ENCODE data around the gene WDFY1. TPM values are rescaled to one million over a fixed set of nuclear protein-coding genes. Genes with fewer than 3 reads are reported as not detected.

Gene WDFY1
- total RNA-seq, 1 donor from 2014 or later, result 77.0 TPM

- intact Hi-C loops (cut with micrococcal nuclease), result loop anchor here (1.0 to 2.0 kb wide), 5 partner anchors 12 to 640 kb away; partner anchors contain the start of genes CUL3 and MRPL44
- ATAC-seq (ENCODE audit: low read depth) (no peak), DNase-seq (no peak)
- Mint-ChIP-seq H3K27me3 (no peaks in the 10 kb centered on the region), H3K27ac (peak overlapping the region; percentile 88), H3K9me3 (no peaks in the 10 kb centered on the region), H3K4me3 (peak overlapping the region; percentile 95), H3K4me1 (peaks cover 62% of the 10 kb centered on the region), H3K36me3 (ENCODE audit: low read depth) (peaks cover 17% of the 10 kb centered on the region)
- TF ChIP-seq CTCF (IDR thresholded peaks at IDR 0.05), result no peak
- ChIA-PET CTCF (no interaction called here), POLR2A (interaction anchor here (0.5 to 3.1 kb wide), 8 partner anchors 9 to 109 kb away, joined by 3 to 27 read pairs (median 11); partner anchors contain the start of genes AP1S3 and MRPL44)
Observed at GRCh38 chr2:223945755-223946154, 620 bp upstream of the WDFY1 start.

GRCh38 chr2:223944166-223944702 lies 901 bp downstream of the WDFY1 start:
- Mint-ChIP-seq H3K36me3 (ENCODE audit: low read depth) (peaks cover 24% of the 10 kb centered on the region), H3K9me3 (peaks cover 5% of the 10 kb centered on the region), H3K4me1 (peaks cover 58% of the 10 kb centered on the region), H3K4me3 (peak overlapping the region; percentile 95), H3K27ac (peak overlapping the region; percentile 88), H3K27me3 (no peaks in the 10 kb centered on the region)
- peak; percentile 44 for DNase-seq
- intact Hi-C loops (cut with micrococcal nuclease), result loop anchor here (2.0 kb wide), 1 partner anchor 59 kb away; no protein-coding TSS in a partner anchor
- ChIA-PET CTCF (interaction anchor here (1.2 kb wide), 1 partner anchor 13 kb away, joined by 4 read pairs; the partner anchor contains the start of gene MRPL44), POLR2A (interaction anchor here (0.9 to 3.1 kb wide), 8 partner anchors 11 to 641 kb away, joined by 3 to 27 read pairs (median 11); partner anchors contain the start of genes AP1S3, CUL3 and MRPL44)
- no peak for TF ChIP-seq CTCF (IDR thresholded peaks at IDR 0.05)
- ATAC-seq (ENCODE audit: low read depth), result peak; percentile 19

DNA sequence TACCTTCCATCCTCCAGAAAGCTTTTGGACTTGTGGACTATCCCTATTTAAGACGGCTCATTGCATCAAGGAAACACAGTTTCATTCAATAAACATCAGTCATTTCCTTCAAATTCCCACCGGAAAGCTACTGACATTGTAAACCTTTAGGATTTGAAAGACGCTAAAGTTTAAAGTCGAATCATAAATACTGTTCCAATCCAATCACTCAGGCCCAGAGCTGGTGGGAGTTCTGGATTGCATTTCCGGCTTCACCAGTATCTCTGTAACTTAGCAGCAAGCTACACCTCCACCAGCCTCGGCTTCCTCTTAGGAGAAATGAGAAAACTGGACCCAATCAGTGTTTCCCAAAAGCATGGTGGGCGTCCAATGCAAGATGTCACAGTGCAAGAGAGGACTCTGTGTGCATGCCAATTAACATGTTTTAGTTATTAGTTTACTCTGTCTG lies 1.6 kb downstream of the WDFY1 start:
- peak overlapping the region; percentile 95 for H3K4me3 Mint-ChIP-seq
- ChIA-PET CTCF (interaction anchor here (1.2 kb wide), 1 partner anchor 14 kb away, joined by 4 read pairs; the partner anchor contains the start of gene MRPL44), POLR2A (interaction anchor here (0.6 to 3.1 kb wide), 9 partner anchors 9 to 652 kb away, joined by 3 to 27 read pairs (median 4); partner anchors contain the start of genes AP1S3 and MRPL44)
- no peak for TF ChIP-seq CTCF (IDR thresholded peaks at IDR 0.05)
- no peak for ATAC-seq (ENCODE audit: low read depth)
- DNase-seq, result no peak
- peak overlapping the region; percentile 88 for H3K27ac Mint-ChIP-seq
- H3K27me3 Mint-ChIP-seq, result no peaks in the 10 kb centered on the region
- peaks cover 58% of the 10 kb centered on the region for H3K4me1 Mint-ChIP-seq
- H3K9me3 Mint-ChIP-seq, result peaks cover 5% of the 10 kb centered on the region
- intact Hi-C loops (cut with micrococcal nuclease), result loop anchor here (2.0 kb wide), 1 partner anchor 59 kb away; no protein-coding TSS in a partner anchor
- peaks cover 27% of the 10 kb centered on the region for H3K36me3 Mint-ChIP-seq (ENCODE audit: low read depth)

DNA sequence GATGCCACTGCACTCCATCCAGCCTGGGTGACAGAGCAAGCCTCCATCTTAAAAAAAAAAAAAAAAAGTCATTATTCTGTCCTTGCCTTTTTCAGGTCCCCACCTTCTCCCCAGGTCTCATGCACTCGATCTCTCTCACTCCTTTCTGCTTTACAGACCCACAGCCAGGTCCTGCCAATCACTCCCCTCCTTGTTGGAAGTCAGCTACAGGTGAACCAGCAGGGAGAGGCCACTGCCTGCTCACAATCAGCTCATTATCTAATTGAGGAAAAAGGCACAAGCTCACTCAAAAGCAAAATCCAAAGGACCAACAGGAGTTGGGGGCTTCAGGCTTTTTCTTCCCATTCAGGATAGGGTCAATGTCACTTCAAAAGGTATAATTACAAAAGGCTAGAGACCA lies 2.0 kb downstream of the WDFY1 start:
- Mint-ChIP-seq H3K4me3 (peak overlapping the region; percentile 95), H3K4me1 (peaks cover 60% of the 10 kb centered on the region), H3K36me3 (ENCODE audit: low read depth) (peaks cover 29% of the 10 kb centered on the region), H3K27ac (peak overlapping the region; percentile 88), H3K27me3 (no peaks in the 10 kb centered on the region), H3K9me3 (peaks cover 5% of the 10 kb centered on the region)
- intact Hi-C loops (cut with micrococcal nuclease), result no loop called here
- POLR2A ChIA-PET, result interaction anchor here (0.6 to 3.1 kb wide), 8 partner anchors 9 to 652 kb away, joined by 3 to 27 read pairs (median 4); partner anchors contain the start of gene AP1S3
- ATAC-seq (ENCODE audit: low read depth) (no peak), DNase-seq (no peak)
- no peak for TF ChIP-seq CTCF (IDR thresholded peaks at IDR 0.05)
- CTCF ChIA-PET, result interaction anchor here (1.2 kb wide), 1 partner anchor 14 kb away, joined by 4 read pairs; the partner anchor contains the start of gene MRPL44
